ENCODE data around the gene C15orf40.
A peak's percentile ranks its signal among the peaks of the same experiment; 100 is the strongest.
"Not testable (repeated sequence)": the region's sequence is repeated elsewhere in the genome, so short reads cannot be mapped to it uniquely, and the experiment has no call there.

The C15orf40 gene

GRCh38 chr15:83011271-83012075, at the start of gene C15orf40:
TSS of gene C15orf40 (minus strand) at chr15:83011639. CDS start at chr15:83011607, 32 bp downstream.
- peak; percentile 98 for DNase-seq (ENCODE audit: low spot score)

GRCh38 chr15:83057696-83058376, 46.4 kb upstream of the C15orf40 start:
- no peak for DNase-seq (ENCODE audit: low spot score)

DNA sequence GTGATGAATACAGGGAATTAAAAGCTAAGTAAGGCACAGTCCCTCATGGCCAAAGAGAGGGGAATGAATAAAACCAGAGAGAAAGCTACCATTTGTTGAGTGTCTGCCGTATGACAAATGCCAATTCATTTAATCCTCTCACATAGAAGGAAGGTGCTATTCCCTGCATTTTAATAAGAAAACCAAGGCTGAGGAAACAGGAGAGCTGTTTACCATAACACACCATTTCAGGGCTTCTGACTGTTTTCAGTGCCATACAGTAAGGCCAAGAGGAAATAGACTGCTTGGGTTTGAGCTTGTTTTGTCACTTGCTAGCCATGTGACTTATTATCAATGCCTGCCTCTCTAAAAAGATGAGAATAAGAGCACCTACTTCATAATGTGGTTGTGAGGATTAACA, 45.6 kb upstream of the C15orf40 start:
- DNase-seq (ENCODE audit: low spot score), result no peak

DNA sequence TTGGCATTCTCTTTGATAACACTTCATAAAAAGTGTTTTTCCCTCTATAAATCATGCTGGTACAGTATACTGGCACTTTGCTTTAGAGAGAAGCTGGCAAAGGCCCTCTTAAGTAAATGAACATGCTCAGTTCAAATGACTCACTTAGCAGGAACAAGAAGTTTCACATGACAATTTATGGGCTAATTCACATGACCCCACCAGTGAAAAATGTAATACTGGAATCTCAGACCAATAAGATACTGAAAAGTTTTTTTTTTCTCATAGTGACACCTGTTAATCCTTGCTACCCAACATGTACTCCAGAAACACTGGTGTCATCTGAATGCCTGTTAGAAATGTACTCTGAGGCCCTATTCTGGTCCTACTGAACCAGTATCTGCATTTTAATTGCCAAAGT, 41.7 kb upstream of the C15orf40 start:
- DNase-seq (ENCODE audit: low spot score), result peak; percentile 75

DNA sequence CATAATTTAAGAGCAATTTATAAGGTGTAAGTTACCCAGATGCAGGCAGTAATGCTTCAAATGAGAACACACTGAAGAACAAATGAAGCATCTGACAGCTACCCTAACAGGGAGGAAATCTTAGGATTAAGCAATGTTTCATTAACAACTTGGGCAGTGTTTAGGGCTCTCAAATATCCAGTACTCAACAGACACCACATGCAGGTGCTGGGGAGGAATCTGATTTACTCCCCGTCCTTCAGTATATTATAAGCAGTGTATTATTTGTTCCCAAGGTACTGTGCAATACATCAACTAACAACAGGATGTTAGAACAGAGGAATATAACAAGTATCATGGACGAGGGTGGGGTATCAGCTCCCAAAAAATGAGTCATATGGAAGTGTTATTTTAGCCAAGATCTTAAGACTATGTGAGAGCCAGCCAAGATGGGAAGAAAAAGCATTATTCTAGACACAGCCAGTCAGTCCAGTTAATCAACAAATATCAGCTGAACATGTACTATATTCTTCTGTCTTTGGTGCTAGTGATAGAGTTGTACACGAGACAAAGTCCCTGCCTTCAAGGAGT, 35.2 kb upstream of the C15orf40 start:
- peak; percentile 69 for DNase-seq (ENCODE audit: low spot score)

GRCh38 chr15:83044156-83044555, 32.7 kb upstream of the C15orf40 start:
- DNase-seq (ENCODE audit: low spot score), result no peak

- DNase-seq (ENCODE audit: low spot score), result no peak
Measured at GRCh38 chr15:83039206-83039605, 27.8 kb upstream of the C15orf40 start.

GRCh38 chr15:83036253-83036652, 24.8 kb upstream of the C15orf40 start:
- no peak for DNase-seq (ENCODE audit: low spot score)

GRCh38 chr15:83031234-83031633, 19.8 kb upstream of the C15orf40 start:
- not testable (repeated sequence) for DNase-seq (ENCODE audit: low spot score)

DNA sequence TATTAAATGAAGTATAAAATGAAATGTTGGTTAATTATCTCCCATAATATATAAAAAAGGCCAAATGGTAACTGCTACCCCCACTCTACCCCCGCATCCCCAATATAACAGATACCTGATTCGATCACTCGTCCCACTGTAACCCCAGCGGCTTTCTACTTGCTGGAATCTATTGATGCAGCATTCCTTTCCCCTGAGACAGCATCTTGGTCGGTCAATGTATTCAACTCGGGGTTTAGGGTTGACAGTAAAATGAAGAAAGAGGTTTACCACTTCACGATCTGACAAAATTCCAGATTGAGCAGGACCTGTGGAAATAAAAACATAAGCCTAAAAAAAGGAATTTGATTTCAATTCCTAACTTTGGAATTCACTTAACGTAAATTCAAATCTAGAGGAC, 18.6 kb upstream of the C15orf40 start:
- no peak for DNase-seq (ENCODE audit: low spot score)

GRCh38 chr15:83018436-83018835, 7.0 kb upstream of the C15orf40 start:
- DNase-seq (ENCODE audit: low spot score), result no peak

DNA sequence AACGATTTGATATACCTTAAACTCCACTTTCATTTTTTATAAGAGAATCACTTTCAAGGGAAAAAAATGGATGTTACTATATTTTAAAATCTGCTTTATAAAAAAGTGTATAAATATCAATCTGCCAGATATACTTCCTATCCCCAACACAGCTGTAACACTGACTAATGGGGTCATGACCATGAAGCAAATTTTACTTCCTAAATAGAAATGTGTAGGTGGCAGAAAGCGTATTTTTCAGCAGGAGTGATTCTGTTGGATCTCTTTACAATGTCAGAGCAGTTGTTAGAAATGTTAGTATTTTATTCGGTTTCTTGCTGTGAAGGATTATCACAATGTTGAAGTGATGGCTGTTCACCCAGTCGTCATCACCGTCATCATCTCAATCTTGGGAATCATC, 5.5 kb upstream of the C15orf40 start:
- no peak for DNase-seq (ENCODE audit: low spot score)

DNA sequence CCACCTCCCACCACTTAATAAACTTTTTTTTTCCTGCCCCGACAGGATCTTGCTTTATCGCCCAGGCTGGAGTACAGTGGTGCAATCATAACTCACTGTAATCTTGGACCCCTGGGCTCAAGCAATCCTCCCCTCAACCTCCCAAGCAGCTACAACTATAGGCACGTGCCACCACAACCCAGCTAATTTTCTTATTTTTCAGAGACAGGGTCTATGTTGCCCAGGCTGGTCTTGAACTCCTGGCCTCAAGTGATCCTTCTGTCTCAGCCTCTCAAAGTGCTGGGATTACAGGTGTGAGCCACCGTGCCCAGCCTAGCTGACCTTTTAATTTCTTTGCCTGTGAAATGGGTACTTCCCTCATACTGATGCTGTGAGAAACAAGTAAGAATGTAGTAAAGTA, 3.9 kb upstream of the C15orf40 start:
- DNase-seq (ENCODE audit: low spot score), result no peak

GRCh38 chr15:83014205-83014653, 2.8 kb upstream of the C15orf40 start:
- DNase-seq (ENCODE audit: low spot score), result no peak

- no peak for DNase-seq (ENCODE audit: low spot score)
Measured at GRCh38 chr15:83012636-83013035, 1.2 kb upstream of the C15orf40 start.

- peak; percentile 69 for DNase-seq (ENCODE audit: low spot score)
Measured at GRCh38 chr15:83012076-83012426, 612 bp upstream of the C15orf40 start.

- DNase-seq (ENCODE audit: low spot score), result peak; percentile 88
Measured at GRCh38 chr15:83010709-83011270, 649 bp downstream of the C15orf40 start.

- not testable (repeated sequence) for DNase-seq (ENCODE audit: low spot score)
Measured at GRCh38 chr15:83000672-83001031, 10.8 kb downstream of the C15orf40 start.

GRCh38 chr15:82999905-83000671, 11.4 kb downstream of the C15orf40 start:
- peak; percentile 68 for DNase-seq (ENCODE audit: low spot score)

GRCh38 chr15:82999426-82999825, 12.0 kb downstream of the C15orf40 start:
- DNase-seq (ENCODE audit: low spot score), result no peak

GRCh38 chr15:82995938-82996337, 15.5 kb downstream of the C15orf40 start:
- no peak for DNase-seq (ENCODE audit: low spot score)

GRCh38 chr15:82995076-82995475, 16.4 kb downstream of the C15orf40 start:
- DNase-seq (ENCODE audit: low spot score), result no peak

Measured in GM03348 (cell line).